RWPE1 (cell line): ENCODE results near the gene WDFY4.

Experiments used
- CTCF ChIA-PET: fragments of 350-600 bp; sonication (Branson Sonifier 250); formaldehyde crosslinking; extraction: SDS; loops from one replicate; lab custom pipeline; 2021; lab: Yijun Ruan, JAX
- POLR2A ChIA-PET: fragments of 400-600 bp; formaldehyde crosslinking; extraction: SDS; loops from one replicate; lab custom pipeline; 2020; ENCODE audit warnings: antibody characterized with exemption; ENCODE audit not compliant: low non-redundant PET; lab: Yijun Ruan, JAX
- DNase-seq: peaks from one replicate; pipeline ENCODE4 v3.0.0; 2012; ENCODE audit warnings: low spot score
- H3K27ac ChIP-seq: fragments of 450-650 bp; 2 replicates; pipeline ENCODE4 v1.5.1; 2017
- CTCF ChIP-seq: fragments of 450-650 bp; conservative IDR thresholded peaks from 2 replicates; pipeline ENCODE4 v1.5.1; 2017; ENCODE audit warnings: low read depth, mild to moderate bottlenecking

The WDFY4 gene

DNA sequence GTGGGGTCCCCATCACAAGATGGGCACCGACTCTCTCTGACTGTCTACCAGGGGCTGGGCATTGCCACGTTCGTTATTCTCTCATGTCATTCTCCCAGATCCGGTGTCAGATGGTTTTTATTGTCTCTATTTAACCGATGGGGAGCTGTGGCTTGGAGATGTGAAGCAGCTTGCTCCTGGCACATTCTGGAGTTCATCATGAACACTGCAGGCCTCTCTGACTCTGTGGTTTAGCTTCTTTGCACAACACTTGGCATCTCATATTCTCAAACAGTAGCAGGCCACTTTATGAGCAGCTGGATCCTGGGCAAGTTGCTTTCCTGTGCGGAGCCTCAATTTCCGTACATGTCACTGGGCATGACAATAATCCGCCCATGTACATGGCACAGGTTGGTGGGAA, 135.1 kb downstream of the WDFY4 start:
- TF ChIP-seq CTCF = no peak
- no peak overlapping the region for H3K27ac ChIP-seq
- no peak for DNase-seq
- ChIA-PET POLR2A (no interaction called here), CTCF (no interaction called here)

DNA sequence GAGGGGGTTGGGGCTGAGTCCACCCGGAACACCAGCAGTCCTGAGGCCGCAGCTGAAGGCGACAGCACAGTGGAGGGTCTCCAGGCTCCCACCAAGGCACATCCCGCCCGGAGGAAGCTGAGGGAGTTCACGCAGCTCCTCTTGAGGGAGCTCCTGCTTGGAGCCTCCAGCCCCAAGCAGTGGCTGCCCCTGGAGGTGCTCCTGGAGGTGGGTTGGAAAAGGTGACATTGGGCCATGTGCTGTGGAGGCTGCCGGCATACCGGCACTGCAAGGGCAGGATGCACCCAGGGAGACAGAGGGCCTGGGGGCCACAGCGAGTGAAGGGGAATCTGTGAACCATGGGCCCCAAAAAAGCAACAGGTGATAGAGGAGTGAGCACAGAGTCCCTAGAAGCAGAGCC, 135.6 kb downstream of the WDFY4 start:
- POLR2A ChIA-PET = no interaction called here
- TF ChIP-seq CTCF = no peak
- H3K27ac ChIP-seq = no peak overlapping the region
- CTCF ChIA-PET = no interaction called here
- no peak for DNase-seq

DNA sequence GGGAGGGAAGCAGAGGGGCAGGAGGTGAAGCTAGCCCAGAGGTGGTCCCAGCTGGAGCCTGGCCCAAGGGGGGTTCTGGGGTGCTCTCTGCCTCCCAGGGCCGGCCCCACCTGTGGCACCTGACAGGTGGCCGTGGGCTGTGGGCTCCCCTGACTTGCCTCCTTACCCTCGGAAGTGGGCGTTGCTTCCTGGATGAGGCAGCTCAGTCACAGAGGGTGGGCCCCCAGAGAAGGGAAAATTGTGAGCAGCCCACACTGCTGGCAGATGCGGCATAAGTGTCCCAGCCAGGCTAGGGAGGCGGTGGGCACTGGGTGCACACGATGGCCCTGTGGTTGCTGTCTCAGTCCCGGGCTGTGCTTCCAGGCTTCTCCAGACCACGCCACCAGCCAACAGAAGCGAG, 136.0 kb downstream of the WDFY4 start:
- ChIA-PET CTCF (interaction anchor here (0.6 kb wide), 1 partner anchor 120 kb away, joined by 3 read pairs; no protein-coding TSS in a partner anchor), POLR2A (no interaction called here)
- DNase-seq = no peak

GRCh38 chr10:48821111-48821510, 136.4 kb downstream of the WDFY4 start:
- TF ChIP-seq CTCF = no peak
- CTCF ChIA-PET = interaction anchor here (0.6 to 0.7 kb wide), 2 partner anchors 40 to 120 kb away, joined by 3 read pairs; no protein-coding TSS in a partner anchor
- DNase-seq = no peak
- POLR2A ChIA-PET = no interaction called here
- H3K27ac ChIP-seq = no peak overlapping the region

More for the DNA sequence above, 136.0 kb downstream of the WDFY4 start:
- no peak overlapping the region for H3K27ac ChIP-seq
- TF ChIP-seq CTCF = no peak

- ChIA-PET POLR2A (no interaction called here), CTCF (interaction anchor here (0.7 kb wide), 1 partner anchor 39 kb away, joined by 3 read pairs; no protein-coding TSS in a partner anchor)
- TF ChIP-seq CTCF = no peak
- no peak overlapping the region for H3K27ac ChIP-seq
- DNase-seq = no peak
These were observed 137.0 kb downstream of the WDFY4 start for GRCh38 chr10:48821692-48822091.

DNA sequence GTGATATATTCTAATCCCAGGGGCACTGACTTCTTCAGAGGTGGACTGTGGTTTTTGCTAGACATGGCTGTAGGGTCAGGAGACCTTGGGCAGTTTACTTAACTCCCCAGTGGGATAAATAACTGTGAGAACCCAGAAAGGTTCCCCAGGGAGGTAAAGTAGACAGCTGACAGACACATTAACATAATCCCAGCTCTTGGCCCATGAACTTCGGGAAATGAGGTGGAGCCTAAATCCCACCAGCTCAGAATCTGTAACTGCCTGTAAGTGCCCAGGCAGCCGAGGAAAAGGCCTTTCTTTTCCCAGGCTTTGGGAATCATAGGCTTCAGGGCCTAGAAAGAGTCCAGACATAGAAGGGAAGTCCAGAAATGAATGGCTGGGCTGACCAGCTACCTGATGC, 149.0 kb downstream of the WDFY4 start:
- DNase-seq = no peak
- no peak for TF ChIP-seq CTCF
- H3K27ac ChIP-seq = no peak overlapping the region
- ChIA-PET POLR2A (no interaction called here), CTCF (no interaction called here)
